ENCODE data around the gene PRMT1.

Gene PRMT1

GRCh38 chr19:49666120-49666444 lies 11.0 kb upstream of the PRMT1 start:
- H3K27ac Mint-ChIP-seq = peak overlapping the region; percentile 94 to 97
- ATAC-seq (replicated peaks) (peak; percentile 4), DNase-seq (no peak)
- H3K4me1 Mint-ChIP-seq (ENCODE audit: low read depth in 2 of 2) = peaks cover 38 to 39% of the 10 kb centered on the region in 2 donors
- H3K4me3 Mint-ChIP-seq = peak overlapping the region; percentile 98 to 100
- H3K9me3 Mint-ChIP-seq = no peaks in the 10 kb centered on the region
- H3K36me3 Mint-ChIP-seq (ENCODE audit: insufficient read depth) = peaks cover 47% of the 10 kb centered on the region
- no peaks in the 10 kb centered on the region for H3K27me3 Mint-ChIP-seq

GRCh38 chr19:49667473-49667872 lies 9.6 kb upstream of the PRMT1 start:
- H3K4me3 Mint-ChIP-seq = peak overlapping the region; percentile 98 to 100
- H3K9me3 Mint-ChIP-seq = no peaks in the 10 kb centered on the region
- H3K36me3 Mint-ChIP-seq (ENCODE audit: insufficient read depth) = peaks cover 43% of the 10 kb centered on the region
- DNase-seq (no peak), ATAC-seq (replicated peaks) (no peak)
- H3K27ac Mint-ChIP-seq = no peak overlapping the region
- H3K27me3 Mint-ChIP-seq = no peaks in the 10 kb centered on the region
- H3K4me1 Mint-ChIP-seq (ENCODE audit: low read depth in 2 of 2) = peaks cover 41 to 44% of the 10 kb centered on the region in 2 donors

- Mint-ChIP-seq H3K9me3 (no peaks in the 10 kb centered on the region), H3K27ac (no peak overlapping the region), H3K27me3 (no peaks in the 10 kb centered on the region), H3K4me1 (ENCODE audit: low read depth in 2 of 2) (peaks cover 26 to 35% of the 10 kb centered on the region in 2 donors), H3K36me3 (ENCODE audit: insufficient read depth) (peaks cover 22% of the 10 kb centered on the region), H3K4me3 (no peak overlapping the region)
- DNase-seq (no peak), ATAC-seq (replicated peaks) (no peak)
Observed at GRCh38 chr19:49669516-49669915, 7.6 kb upstream of the PRMT1 start.

- peaks cover 14 to 22% of the 10 kb centered on the region in 2 donors for H3K4me1 Mint-ChIP-seq (ENCODE audit: low read depth in 2 of 2)
- ATAC-seq (replicated peaks) (no peak), DNase-seq (peak; percentile 73 to 75 (median 74))
- peak overlapping the region in 1 of 2 donors; percentile 81 for H3K27ac Mint-ChIP-seq
- H3K4me3 Mint-ChIP-seq = no peak overlapping the region
- H3K36me3 Mint-ChIP-seq (ENCODE audit: insufficient read depth) = peaks cover 17% of the 10 kb centered on the region
- no peaks in the 10 kb centered on the region for H3K9me3 Mint-ChIP-seq
- H3K27me3 Mint-ChIP-seq = no peaks in the 10 kb centered on the region
Observed at GRCh38 chr19:49672131-49672919, 4.7 kb upstream of the PRMT1 start.

GRCh38 chr19:49676136-49676783 lies 811 bp upstream of the PRMT1 start:
- Mint-ChIP-seq H3K9me3 (no peaks in the 10 kb centered on the region), H3K4me3 (peak overlapping the region; percentile 87 to 98), H3K36me3 (ENCODE audit: insufficient read depth) (peaks cover 34% of the 10 kb centered on the region), H3K4me1 (ENCODE audit: low read depth in 2 of 2) (peaks cover 34 to 46% of the 10 kb centered on the region in 2 donors), H3K27me3 (no peaks in the 10 kb centered on the region), H3K27ac (peak overlapping the region; percentile 98 to 100)
- ATAC-seq (replicated peaks) (no peak), DNase-seq (no peak)

GRCh38 chr19:49676784-49677230 lies 264 bp upstream of the PRMT1 start:
- Mint-ChIP-seq H3K36me3 (ENCODE audit: insufficient read depth) (peaks cover 36% of the 10 kb centered on the region), H3K9me3 (no peaks in the 10 kb centered on the region), H3K4me1 (ENCODE audit: low read depth in 2 of 2) (peaks cover 34 to 46% of the 10 kb centered on the region in 2 donors)

GRCh38 chr19:49677901-49678674 lies 1.0 kb downstream of the PRMT1 start:
- Mint-ChIP-seq H3K9me3 (no peaks in the 10 kb centered on the region), H3K27ac (peak overlapping the region; percentile 98 to 100), H3K4me3 (peak overlapping the region; percentile 87 to 98), H3K4me1 (ENCODE audit: low read depth in 2 of 2) (peaks cover 27 to 40% of the 10 kb centered on the region in 2 donors), H3K27me3 (no peaks in the 10 kb centered on the region), H3K36me3 (ENCODE audit: insufficient read depth) (peaks cover 46% of the 10 kb centered on the region)
- DNase-seq (peak; percentile 70 to 81 (median 75)), ATAC-seq (replicated peaks) (peak; percentile 39)

More at GRCh38 chr19:49676784-49677230, 264 bp upstream of the PRMT1 start:
- Mint-ChIP-seq H3K27me3 (no peaks in the 10 kb centered on the region), H3K27ac (peak overlapping the region; percentile 98 to 100), H3K4me3 (peak overlapping the region; percentile 87 to 98)
- ATAC-seq (replicated peaks) (peak; percentile 74), DNase-seq (peak; percentile 95 to 97 (median 96))

- Mint-ChIP-seq H3K9me3 (no peaks in the 10 kb centered on the region), H3K27ac (peak overlapping the region; percentile 98 to 100), H3K4me1 (ENCODE audit: low read depth in 2 of 2) (peaks cover 29 to 40% of the 10 kb centered on the region in 2 donors), H3K27me3 (no peaks in the 10 kb centered on the region), H3K4me3 (peak overlapping the region in 1 of 2 donors; percentile 87), H3K36me3 (ENCODE audit: insufficient read depth) (peaks cover 56% of the 10 kb centered on the region)
- no peak for DNase-seq
- no peak for ATAC-seq (replicated peaks)
Observed at GRCh38 chr19:49678985-49679770, 2.1 kb downstream of the PRMT1 start.

- ATAC-seq (replicated peaks) (no peak), DNase-seq (no peak)
- Mint-ChIP-seq H3K4me3 (peak overlapping the region; percentile 4 to 50), H3K27ac (peak overlapping the region; percentile 2 to 98), H3K36me3 (ENCODE audit: insufficient read depth) (peaks cover 61% of the 10 kb centered on the region), H3K27me3 (no peaks in the 10 kb centered on the region), H3K4me1 (ENCODE audit: low read depth in 2 of 2) (peaks cover 29 to 40% of the 10 kb centered on the region in 2 donors), H3K9me3 (no peaks in the 10 kb centered on the region)
Observed at GRCh38 chr19:49679771-49680413, 2.8 kb downstream of the PRMT1 start.

GRCh38 chr19:49680421-49681351 lies 3.6 kb downstream of the PRMT1 start:
- ATAC-seq (replicated peaks) (peak; percentile 8), DNase-seq (peak; percentile 95 to 96 (median 96))
- H3K27ac Mint-ChIP-seq = peak overlapping the region in 1 of 2 donors; percentile 98
- H3K4me3 Mint-ChIP-seq = peak overlapping the region; percentile 50 to 55
- H3K27me3 Mint-ChIP-seq = no peaks in the 10 kb centered on the region
- peaks cover 68% of the 10 kb centered on the region for H3K36me3 Mint-ChIP-seq (ENCODE audit: insufficient read depth)
- no peaks in the 10 kb centered on the region for H3K9me3 Mint-ChIP-seq
- H3K4me1 Mint-ChIP-seq (ENCODE audit: low read depth in 2 of 2) = peaks cover 29 to 40% of the 10 kb centered on the region in 2 donors

GRCh38 chr19:49681830-49682229 lies 4.8 kb downstream of the PRMT1 start:
- Mint-ChIP-seq H3K36me3 (ENCODE audit: insufficient read depth) (peaks cover 68% of the 10 kb centered on the region), H3K27ac (no peak overlapping the region), H3K9me3 (no peaks in the 10 kb centered on the region), H3K4me3 (no peak overlapping the region), H3K4me1 (ENCODE audit: low read depth in 2 of 2) (peaks cover 22 to 30% of the 10 kb centered on the region in 2 donors), H3K27me3 (no peaks in the 10 kb centered on the region)
- ATAC-seq (replicated peaks) (no peak), DNase-seq (no peak)

Measured in effector memory CD8-positive, alpha-beta T cell (primary cell).